ENCODE data around the gene MMP15.
"Not testable (repeated sequence)": the region's sequence is repeated elsewhere in the genome, so short reads cannot be mapped to it uniquely, and the experiment has no call there.

Gene MMP15

DNA sequence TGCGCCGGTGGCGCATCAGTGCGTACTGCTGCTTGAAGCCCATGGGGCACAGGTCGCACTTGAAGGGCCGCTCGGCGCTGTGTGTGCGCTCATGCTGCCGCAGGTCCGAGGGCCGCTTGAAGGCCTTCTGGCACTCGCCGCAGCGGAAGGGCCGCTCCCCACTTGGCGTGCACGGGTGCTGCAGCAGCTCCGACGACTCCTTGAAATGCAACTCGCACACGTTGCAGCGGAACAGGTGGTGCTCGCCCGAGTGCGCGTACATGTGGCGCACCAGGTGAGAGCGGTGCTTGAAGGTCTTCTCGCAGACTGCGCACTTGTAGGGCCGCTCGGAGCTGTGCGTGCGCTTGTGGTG is 28.4 kb upstream of the MMP15 start:
- DNase-seq = no peak

DNA sequence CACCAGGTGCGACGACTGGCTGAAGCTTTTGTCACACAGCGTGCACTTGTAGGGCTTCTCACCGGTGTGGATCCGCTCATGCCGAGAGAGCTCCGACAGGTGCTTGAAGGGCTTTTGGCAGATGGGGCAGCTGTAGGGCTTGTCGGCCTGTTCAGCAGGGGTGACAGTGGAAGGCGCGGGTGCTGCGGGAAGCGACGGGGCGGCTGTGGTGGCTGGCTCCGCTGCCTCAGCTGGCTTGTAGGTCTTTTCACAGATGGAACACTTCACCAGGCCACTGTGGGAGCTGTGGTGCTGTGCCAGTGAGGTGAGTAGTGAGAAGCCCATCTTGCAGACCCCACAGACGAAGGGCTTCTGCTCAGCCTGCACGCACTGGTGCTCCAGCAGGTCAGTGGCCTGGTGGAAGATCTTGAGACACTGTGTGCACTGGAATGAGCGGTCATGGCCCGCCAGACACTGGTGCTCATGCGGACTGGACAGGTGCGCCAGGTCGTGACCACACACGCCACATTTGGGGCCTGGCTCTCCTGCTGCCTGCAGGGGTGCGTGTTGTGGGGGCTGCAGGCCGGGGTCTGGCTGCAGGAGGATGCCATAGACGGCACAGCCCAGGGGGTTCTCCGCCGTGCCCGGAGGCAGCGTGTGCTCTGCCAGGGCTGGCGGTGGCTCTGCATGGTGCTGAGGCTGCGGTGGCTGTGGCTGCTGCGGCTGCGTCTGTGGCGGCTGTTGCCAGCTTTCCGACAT is 27.9 kb upstream of the MMP15 start:
- DNase-seq = no peak

DNA sequence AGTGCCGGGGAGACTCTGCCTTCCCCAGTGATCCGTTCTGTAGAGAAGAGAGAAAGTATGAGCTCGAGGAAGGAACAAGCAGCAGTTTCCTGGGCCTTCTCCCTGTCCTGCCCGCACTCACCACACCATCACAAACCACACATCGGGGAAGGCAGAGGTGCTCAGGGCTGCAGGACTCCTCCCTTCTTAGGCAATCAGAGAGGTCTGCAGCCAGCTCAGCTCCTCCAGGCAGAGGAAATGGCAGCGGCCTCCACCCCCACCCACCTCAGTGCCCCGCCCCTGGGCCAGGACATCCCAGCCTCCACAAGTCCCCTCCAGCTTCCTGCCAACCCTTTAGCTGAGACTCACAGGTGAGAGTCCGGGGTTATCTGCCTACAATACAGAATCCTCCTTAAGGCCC is 27.1 kb upstream of the MMP15 start:
- no peak for DNase-seq

DNA sequence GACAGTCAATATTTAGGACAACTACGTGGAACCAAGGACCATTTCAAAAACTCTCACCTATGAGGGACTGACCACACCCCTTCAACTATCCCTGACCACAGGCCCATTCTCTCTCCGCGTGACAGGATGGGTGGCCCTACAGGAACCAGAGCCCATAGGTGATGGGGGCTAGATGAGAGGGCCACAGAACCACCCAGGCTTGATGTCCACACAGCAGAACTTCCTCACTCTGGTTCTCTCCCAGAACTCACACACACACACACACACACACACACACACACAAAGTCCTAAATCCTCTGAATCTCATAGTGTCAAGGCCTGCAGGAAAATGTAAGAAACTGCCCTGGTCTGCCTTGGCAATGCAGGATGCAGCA is 26.6 kb upstream of the MMP15 start:
- no peak for DNase-seq

DNA sequence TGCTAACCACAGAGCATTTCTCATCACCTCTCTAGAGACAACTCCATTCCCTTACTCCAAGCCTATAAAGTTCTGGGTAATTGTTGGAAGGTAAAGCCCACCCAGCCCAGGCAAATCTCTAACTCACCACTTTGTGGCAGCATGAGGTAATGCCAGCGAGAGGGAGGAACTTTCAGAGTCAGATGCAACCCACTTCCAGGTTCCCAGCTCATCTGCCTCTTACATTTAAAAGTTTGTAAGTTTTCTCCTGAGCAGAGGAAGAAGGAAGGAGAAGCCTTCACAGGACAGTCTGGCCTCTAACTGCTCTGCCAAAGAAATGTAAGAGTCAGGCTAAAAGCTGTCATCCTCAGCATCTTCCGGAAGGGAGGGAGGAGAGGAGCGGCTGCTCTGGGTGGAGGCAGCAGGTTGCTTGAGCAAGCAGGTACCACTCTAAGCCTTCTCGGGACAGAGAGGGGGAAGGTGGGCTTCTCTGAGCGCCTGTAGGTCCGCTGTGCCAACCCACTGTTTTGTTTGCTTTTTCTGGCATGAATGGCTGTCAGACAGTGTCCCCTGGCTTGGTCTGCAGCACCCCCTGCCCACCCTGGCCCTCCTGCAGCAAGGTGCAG is 26.1 kb upstream of the MMP15 start:
- no peak for DNase-seq

DNA sequence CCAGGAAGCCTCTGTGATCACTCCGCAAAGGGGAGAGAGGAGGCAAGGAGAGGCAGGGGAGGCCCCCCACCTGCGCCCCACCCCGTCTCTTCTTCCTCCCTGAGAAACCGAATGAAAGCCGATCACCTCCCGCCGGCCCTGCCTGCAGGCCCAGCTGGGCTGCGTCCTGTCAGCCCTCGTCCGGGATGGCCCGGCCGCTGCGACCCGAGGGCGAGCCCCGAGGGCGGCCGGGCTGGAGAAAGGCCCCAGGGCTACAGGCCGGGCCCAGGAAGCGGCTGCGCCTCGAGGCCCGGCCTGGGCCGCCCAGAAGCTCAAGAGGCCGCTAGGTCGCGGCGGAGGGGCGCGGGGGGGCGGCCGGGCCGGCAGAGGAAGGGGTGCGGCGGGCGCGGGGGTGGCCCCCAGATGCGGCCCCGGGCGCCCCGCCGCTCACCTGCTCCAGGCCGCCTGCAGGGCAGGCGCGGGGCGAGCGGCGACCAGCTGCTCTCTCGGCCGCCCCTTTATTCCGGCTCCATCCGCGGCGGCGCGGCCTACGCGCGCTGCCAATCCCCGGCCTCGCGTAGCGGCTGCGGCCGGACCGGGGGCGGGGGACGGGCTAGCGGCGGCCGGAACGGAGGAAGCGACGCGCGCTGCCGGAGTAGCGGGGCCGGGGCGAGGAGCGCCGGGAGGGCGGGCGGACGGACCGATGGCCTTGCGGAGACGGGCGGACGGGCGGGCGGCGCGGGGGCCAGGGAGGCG is 25.4 kb upstream of the MMP15 start, which contains the start of gene ZNF319:
Gene ZNF319 (minus strand): TSS at position 702 of the 735 bp plus-strand sequence. CDS start 2,407 bp downstream, outside the sequence.
- DNase-seq = peak; percentile 42

DNA sequence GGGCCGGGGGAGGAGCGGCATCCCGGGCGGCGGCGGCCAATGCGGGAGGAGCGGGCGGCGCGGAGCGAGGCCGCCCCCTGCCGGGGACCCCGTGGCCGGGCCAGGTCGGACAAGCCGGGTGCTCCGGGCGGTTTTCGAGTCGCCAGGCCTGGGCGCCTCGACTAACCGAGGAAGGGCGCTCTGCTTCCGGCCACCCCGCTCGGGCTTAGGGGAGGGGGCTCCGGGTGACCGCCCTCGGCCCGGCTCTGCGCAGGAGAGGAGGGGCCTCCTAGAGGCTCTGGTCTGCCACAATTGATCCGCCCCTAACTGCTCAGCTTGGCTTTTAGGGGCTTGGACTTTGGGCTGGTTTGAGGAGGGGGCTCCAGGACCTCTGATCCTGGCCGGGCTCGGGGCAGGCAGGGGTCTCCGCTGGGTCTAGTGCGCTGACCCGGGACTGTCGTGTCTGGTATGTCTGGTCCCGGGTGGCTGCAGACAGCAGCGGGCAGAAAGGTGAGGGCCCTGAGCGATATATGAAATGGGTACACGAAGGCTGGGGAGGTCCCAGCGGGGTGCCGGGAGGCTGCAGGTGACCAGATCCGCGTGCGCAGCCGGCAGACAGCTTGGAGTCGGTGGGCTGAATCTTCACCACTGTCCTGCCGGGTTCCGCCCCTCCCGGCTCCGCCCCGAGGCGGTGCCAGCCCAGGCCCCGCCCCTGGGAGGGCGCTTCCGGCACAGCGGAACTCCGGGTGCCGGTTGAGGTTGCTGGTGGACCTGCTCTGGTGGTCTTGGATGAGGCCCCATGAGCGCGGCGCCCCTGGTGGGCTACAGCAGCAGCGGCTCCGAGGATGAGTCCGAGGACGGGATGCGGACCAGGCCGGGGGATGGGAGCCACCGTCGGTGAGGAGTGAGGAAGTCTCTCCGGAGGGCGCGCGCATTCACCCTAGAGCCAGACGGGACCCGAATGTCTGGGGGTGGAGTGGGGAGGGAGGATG is 24.6 kb upstream of the MMP15 start, which contains the start of gene USB1:
Gene USB1 (plus strand): TSS at position 702 of the 971 bp plus-strand sequence. CDS start 77 bp downstream, at position 779.
- peak; percentile 86 for DNase-seq

DNA sequence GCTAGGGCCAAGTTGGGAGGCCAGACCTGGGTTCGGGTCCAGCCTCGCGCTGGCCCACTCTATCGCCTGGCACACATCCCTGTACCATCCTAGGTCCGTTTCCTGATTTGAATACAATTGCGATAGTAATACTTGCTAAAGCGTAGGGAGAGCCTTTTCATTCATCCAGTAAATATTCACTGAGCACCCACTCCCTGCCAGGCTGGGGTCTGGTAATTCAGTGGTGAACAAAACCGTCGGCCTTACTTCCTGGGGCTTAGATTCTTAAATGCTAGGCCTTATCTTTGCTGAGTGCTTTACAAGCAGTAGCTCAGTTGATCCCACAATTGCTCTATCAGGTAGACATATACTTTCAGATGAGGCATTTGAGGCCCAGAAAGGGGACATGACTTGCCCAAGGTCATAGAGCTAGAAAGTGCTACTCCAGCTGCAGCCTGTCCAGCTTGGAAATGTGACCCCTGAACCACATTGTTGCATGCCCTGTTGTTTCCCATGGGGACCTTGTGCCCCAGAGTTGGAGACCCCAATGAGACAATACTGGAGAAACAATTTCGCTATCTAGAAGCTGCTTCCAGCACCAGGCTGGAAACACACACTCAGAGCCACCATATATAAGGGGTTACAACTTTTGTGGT is 23.7 kb upstream of the MMP15 start:
- DNase-seq = no peak

DNA sequence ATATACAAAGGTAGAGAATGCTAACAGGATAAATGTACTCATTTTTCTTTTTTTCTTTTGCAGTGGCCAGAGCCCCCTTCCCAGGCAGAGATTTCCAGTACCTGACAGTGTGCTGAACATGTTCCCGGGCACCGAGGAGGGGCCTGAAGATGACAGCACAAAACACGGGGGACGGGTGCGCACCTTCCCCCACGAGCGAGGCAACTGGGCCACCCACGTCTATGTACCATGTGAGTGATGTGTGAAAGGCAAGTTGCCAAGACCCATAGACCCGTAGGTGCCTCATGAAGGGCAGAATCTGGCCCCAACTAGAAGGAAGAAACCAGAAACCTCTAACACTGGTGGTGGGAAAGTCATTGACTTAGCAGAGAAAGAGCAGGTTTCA is 23.1 kb upstream of the MMP15 start:
- DNase-seq = no peak

DNA sequence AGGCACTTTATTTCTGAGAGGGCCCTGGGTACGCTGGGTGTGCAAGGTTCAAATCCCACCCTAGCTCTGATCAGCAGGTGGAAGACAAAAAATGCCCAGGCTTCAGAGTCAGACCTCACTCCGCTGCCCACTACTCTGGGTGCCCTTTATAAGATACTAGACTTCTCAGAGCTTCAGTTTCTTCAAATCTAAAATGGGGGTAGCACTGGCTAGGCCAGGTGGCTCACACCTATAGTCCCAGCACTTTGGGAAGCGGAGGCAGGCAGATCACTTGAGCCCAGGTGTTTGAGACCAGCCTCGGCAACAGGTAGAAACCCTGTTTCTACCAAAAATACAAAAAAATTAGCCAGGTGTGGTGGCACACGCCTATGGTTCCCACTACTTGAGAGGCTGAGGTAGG is 22.6 kb upstream of the MMP15 start:
- no peak for DNase-seq

DNA sequence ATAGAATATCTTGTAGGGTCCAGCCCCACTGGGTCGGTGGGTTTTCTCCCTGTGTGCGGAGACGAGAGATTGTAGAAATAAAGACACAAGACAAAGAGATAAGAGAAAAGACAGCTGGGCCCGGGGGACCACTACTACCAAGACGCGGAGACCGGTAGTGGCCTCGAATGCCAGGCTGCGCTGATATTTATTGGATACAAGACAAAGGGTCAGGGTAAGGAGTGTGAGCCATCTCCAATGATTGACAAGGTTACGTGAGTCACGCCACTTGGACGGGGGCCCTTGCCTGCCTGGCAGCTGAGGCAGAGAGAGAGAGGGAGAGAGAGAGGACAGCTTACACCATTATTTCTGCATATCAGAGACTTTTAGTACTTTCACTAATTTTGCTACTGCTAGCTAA is 20.8 kb upstream of the MMP15 start:
- DNase-seq = not testable (repeated sequence)

DNA sequence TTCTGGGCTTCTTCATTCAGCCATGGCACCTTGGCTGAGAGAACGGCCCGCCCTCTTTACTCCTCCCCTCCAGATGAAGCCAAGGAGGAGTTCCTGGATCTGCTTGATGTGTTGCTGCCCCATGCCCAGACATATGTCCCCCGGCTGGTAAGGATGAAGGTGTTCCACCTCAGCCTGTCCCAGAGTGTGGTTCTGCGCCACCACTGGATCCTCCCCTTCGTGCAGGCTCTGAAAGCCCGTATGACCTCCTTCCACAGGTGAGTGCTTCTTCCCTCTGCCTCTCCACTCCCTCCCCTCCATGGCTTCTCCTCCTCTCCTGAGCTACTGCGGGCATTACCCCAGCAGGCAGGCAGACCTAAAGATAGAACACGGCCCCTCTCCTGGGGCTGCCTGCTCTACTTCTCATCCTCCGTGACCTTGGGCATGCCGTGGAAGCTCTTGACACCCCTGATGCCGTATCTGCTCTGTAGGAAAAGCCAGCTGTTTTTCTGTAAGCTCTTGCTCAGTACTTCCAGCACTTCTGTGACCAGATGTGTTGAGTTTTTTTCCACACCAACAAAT is 15.6 kb upstream of the MMP15 start:
- DNase-seq = no peak

DNA sequence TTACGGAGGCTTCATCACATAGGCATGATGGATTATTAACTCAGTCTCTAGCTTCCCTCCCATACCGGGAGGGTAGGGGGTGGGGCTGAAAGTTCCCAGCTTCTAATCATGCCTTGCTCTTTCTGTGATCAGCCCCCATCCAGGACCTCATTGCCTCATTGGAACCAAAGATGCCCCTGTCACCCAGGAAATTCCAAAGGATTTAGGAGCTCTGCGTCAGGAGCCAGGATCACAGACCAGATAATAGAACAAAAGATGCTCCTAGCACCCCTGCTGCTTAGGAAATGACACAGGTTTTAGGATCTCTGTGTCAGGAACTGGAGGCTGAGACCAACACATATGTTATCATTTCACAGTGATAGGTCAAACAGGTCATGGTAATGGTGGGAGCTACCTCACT is 14.7 kb upstream of the MMP15 start:
- no peak for DNase-seq

DNA sequence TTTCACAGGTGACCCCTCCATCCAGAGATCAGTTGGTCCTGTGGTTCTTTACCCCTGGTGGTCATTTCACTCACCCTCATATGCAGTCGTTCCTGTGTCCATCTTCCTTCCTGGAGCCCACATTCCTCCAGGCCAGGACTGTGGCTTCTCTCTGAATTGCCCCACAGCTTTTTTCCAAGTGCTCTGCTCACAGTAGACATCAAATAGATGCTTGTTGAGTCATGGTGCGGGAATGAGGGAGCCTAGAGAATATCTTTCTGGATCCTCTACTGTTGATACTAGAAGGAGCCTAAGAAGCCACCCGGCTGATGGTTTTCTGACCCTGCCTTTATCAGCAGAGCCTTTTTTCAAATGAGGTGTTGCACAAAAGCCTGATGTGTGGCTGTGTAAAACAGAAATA is 13.9 kb upstream of the MMP15 start:
- DNase-seq = no peak

DNA sequence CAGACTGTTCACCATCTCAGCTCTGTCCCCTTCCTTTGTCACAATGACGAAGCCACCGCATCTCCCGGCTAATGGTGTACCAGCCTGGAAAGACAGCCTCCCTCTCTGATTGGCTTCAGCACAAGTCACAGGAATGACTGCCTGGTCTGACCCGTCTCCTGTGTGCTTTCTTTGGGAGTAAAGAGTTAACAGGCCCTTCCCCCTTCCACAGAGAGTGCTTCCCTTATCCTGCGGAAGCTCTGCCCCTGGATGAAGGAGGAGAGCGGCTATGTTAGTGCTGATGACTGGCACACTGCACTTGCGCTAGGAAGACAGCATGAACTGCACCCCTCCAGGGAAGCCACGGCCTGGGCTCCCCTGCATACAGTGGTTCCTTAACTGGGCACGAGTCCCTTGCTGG is 13.1 kb upstream of the MMP15 start:
- no peak for DNase-seq

DNA sequence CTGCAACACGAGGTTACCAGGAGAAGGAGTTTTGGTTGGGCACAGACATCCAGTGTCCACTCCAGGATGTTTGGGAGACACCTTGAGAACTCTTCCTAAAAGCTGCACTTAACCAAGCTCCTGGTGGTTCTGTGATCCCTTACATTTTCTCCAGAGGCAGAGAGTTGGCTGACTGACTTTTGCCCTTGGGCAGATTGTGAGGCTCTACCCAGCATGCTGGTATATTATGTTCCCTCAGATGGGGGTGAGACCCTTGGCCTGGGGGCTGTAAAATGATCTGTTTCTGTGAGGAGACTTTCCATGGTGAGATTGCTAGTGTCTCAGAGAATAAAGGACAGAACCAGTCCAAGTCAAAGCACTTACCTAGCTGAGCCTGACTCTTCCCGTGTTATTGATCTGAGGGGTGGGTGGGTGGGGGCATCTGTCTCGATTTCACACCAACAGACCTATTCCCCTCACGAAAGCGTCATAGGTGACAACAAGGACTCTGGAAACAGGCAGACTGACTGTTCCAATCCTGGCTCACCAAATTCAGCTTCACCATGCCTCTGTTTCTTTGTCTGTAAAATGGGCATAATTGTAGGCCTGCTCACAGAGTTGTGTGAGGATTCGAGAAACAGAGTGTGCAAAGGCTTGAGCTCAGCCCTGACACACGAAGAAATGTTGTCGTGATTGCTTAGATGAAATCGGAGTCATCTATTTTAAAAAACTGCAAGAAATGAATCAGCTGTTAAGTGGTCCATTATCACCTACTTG is 12.2 kb upstream of the MMP15 start:
- DNase-seq = no peak

DNA sequence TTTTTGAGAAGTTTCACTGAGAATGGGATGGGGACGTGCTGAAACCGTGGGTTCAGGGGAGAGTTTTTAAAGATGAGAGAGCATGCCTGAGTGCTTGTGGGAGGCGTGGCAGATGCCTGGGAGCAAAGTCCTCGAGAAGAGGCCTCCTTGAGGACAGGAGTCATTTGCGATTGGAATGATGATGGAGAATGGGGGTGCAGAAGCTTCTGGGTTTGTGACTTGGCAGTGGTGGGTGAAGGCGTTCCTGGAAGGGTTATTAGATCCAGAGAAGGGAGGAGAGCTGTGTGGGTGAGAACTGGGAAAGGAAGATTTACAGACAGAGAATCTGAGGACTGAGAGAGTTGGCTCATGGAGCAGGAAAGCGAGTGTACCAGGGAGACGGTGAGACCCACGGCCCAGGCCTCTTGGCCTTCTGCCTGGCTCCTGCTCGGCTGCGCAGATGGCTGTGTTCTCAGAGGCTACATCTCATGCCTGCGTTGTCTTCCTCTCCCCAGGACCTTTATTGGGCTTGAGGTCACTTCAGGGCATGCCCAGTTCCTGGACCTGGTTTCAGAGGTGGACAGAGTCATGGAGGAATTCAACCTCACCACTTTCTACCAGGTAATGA is 8.6 kb upstream of the MMP15 start:
- DNase-seq = no peak

DNA sequence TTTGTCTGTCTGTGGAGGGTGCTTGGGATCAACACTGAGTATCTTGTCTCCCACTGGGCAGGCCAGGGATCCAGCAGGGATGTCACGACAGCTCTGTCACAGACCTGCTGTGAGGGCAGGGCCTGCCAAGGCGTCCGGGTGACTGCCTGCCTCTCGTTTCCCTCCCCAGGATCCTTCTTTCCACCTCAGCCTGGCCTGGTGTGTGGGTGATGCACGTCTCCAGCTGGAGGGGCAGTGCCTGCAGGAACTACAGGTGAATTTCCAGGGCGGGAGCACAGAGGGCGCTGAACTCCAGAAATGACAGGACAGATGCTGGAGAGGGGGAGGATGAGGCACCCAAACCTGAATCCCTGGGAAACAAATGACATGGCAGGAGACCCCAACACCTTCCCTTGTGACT is 6.8 kb upstream of the MMP15 start:
- no peak for DNase-seq

DNA sequence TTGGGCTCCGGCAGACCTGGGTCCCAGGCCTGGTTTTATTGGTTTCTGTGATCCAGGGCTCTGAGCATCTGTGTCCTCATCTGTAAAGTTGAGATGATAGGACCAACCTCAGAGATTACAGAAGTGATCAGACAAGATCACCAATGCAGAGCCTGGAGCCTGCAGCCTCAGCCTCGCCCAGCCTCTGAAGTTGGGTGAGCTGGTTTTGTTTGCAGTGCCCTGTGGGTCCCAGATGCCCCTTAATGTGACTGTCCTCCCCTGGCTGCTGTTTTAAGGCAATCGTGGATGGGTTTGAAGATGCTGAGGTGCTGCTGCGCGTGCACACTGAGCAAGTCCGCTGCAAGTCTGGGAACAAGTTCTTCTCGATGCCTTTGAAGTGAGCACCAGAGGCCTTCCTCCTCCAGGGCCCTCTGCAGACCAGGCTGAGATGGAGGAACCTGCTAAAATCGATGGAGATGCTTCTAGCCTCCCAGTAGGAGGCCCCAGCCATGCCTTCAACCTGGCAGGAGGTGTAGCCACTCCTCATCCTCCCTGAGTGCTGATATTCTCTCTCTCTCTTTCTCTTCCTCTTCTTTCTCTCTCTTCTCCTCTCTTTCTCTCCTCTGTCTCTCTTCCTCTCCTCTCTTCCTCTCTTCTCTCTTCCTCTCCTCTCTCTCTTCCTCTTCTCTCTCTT is 5.6 kb upstream of the MMP15 start:
- DNase-seq = no peak

Measured in NCI-H774 (cell line).